Sigmoid colon (tissue), 7 donors: ENCODE results near the gene CPLX3. TPM values are rescaled to one million over a fixed set of nuclear protein-coding genes. Genes with fewer than 3 reads are reported as not detected.
A peak's percentile ranks its signal among the peaks of the same experiment; 100 is the strongest.

Source experiments
- DNase-seq: peaks from one replicate; pipeline ENCODE4 v3.0.0-alpha.2; 2019
- H3K27ac ChIP-seq, 4 donors: fragments of 200-600 bp; sonication (generic); one replicate each; pipeline ENCODE4 v1.5.1; 2016 to 2019; ENCODE audit warnings: mild to moderate bottlenecking in 1 of 4
- H3K27me3 ChIP-seq, 3 donors: fragments of 200-600 bp; sonication (generic); one replicate each; pipeline ENCODE4 v1.5.1; 2019; ENCODE audit warnings: mild to moderate bottlenecking in 1 of 3
- H3K36me3 ChIP-seq, 4 donors: fragments of 200-600 bp; sonication (generic); one replicate each; pipeline ENCODE4 v1.5.1; 2016 to 2019
- H3K4me1 ChIP-seq, 4 donors: fragments of 200-600 bp; sonication (generic); one replicate each; pipeline ENCODE4 v1.5.1; 2017 to 2019
- H3K4me3 ChIP-seq, 4 donors: fragments of 200-600 bp; sonication (generic); one replicate each; pipeline ENCODE4 v1.5.1; 2017 to 2019; ENCODE audit warnings: mild to moderate bottlenecking in 2 of 4, moderate library complexity in 1 of 4
- H3K9me3 ChIP-seq, 4 donors: fragments of 200-600 bp in 3 of 4; sonication (generic) in 3 of 4; one replicate each; pipeline versions ENCODE4 v1.5.1 to v1.6.1; 2013 to 2019
- EP300 ChIP-seq, 4 donors: sonication (generic); formaldehyde crosslinking; IDR thresholded peaks; one replicate each; pipeline ENCODE4 v1.6.1; 2017; ENCODE audit warnings: antibody characterized with exemption in 4 of 4
- POLR2A ChIP-seq, 2 donors: fragments of 450-650 bp; IDR thresholded peaks; one replicate each; pipeline ENCODE4 v1.6.1; 2016; ENCODE audit warnings: antibody characterized with exemption in 2 of 2, mild to moderate bottlenecking in 2 of 2, moderate library complexity in 2 of 2
- POLR2AphosphoS5 ChIP-seq, 4 donors: sonication (generic); formaldehyde crosslinking; IDR thresholded peaks; one replicate each; pipeline ENCODE4 v1.6.1; 2017; ENCODE audit warnings: antibody characterized with exemption in 4 of 4
- WGBS, 2 donors: extraction: QIAGEN DNeasy Blood & Tissue Kit; methylation state at CpG; one replicate each; pipeline ENCODE4 v1.1.7; 2013; 5-methylcytosine and 5-hydroxymethylcytosine counted together
- intact Hi-C: fragments of 100-400 bp; cut with DNase I; formaldehyde crosslinking; loops from one replicate; pipeline ENCODE4 v1.15.1; 2023
- polyA plus RNA-seq, 3 donors: library from polyadenylated mRNA; stranded (reverse); fragments of 200-250 nt; gene quantifications; one replicate each; pipeline ENCODE4 v1.2.3, GENCODE V29; 2013
- total RNA-seq, 4 donors: library from RNA; depleted of rRNA; stranded (reverse); fragments of >200 nt; gene quantifications; one replicate each; pipeline ENCODE4 v1.1.0, GENCODE V29; 2016
- TF ChIP-seq, protein P1 (sequence below), 4 experiments: fragments of 450-650 bp in 3 of 4; fragments of 200-600 bp in 1 of 4; IDR thresholded peaks; one replicate each; pipeline ENCODE4 v1.5.1; 2016 to 2019; ENCODE audit warnings: antibody characterized with exemption in 4 of 4, mild to moderate bottlenecking in 3 of 4, moderate library complexity in 2 of 4
- donor health status: healthy with polysubstance abuse.
- donor health status: Bipolar disorder and iron deficiency.
- donor health status: healthy.

CPLX3 gene
- total and polyA plus RNA-seq, 7 donors, result 0.28 to 0.41 TPM; not detected in 5

DNA sequence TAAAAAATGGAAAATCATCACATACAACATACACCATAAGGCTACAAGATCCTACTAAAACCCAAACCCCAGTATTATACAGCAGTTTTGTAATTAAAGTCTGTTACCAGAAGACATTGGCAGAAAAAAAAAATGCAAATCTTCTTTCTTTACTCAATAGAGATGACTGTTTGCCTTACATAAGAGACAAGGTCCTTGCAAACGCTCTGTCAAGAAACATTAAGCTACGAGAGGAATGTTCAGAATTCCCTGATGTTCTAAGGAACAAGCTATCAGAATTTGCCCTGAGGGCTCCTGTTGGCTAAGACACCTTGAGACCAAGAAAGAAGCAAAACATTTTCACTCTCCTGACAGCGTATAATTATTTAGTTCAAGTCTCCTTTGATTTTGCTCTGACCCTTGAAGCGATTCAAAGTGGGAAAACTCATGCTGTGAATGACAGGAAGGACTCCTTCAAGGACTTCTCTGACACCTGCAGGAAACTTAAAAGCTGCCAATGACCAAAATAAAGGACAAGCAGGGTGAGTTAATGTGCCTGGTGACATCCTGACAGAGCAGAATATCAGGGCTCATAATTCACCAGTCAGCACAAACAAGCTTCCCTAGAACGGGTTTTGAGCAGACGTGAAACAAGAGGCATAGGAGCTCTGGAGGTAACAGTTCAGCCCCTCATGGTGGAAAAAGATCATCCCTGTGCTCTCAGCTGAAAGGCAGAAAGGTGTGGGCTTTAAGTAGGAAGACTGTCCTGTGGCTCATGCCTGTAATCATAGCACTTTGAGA, 44.2 kb downstream of the CPLX3 start:
- Histone ChIP-seq H3K27ac (peak overlapping the region; percentile 37 to 88 (median 70)), H3K4me3 (peak overlapping the region in 2 of 4 donors; percentile 4 to 9), H3K27me3 (no peaks in the 10 kb centered on the region), H3K9me3 (no peaks in the 10 kb centered on the region), H3K36me3 (peaks cover 0 to 4% (median 0%) of the 10 kb centered on the region in 4 donors), H3K4me1 (peaks cover 0 to 65% (median 48%) of the 10 kb centered on the region in 4 donors)
- intact Hi-C loops, result loop anchor here (5.0 kb wide), 1 partner anchor 37 kb away; the partner anchor contains the start of gene FAM219B
- 9 to 21% methylated on average over 6 of the region's 6 CpGs for WGBS, 2 donors
- no peak for TF ChIP-seq POLR2A (IDR thresholded peaks at IDR 0.05)
- TF ChIP-seq, protein P1, sequence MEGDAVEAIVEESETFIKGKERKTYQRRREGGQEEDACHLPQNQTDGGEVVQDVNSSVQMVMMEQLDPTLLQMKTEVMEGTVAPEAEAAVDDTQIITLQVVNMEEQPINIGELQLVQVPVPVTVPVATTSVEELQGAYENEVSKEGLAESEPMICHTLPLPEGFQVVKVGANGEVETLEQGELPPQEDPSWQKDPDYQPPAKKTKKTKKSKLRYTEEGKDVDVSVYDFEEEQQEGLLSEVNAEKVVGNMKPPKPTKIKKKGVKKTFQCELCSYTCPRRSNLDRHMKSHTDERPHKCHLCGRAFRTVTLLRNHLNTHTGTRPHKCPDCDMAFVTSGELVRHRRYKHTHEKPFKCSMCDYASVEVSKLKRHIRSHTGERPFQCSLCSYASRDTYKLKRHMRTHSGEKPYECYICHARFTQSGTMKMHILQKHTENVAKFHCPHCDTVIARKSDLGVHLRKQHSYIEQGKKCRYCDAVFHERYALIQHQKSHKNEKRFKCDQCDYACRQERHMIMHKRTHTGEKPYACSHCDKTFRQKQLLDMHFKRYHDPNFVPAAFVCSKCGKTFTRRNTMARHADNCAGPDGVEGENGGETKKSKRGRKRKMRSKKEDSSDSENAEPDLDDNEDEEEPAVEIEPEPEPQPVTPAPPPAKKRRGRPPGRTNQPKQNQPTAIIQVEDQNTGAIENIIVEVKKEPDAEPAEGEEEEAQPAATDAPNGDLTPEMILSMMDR (IDR thresholded peaks at IDR 0.05), result no peak
- no peak for TF ChIP-seq EP300 (IDR thresholded peaks at IDR 0.05)
- no peak for TF ChIP-seq POLR2AphosphoS5 (IDR thresholded peaks at IDR 0.05)
- no peak for DNase-seq

DNA sequence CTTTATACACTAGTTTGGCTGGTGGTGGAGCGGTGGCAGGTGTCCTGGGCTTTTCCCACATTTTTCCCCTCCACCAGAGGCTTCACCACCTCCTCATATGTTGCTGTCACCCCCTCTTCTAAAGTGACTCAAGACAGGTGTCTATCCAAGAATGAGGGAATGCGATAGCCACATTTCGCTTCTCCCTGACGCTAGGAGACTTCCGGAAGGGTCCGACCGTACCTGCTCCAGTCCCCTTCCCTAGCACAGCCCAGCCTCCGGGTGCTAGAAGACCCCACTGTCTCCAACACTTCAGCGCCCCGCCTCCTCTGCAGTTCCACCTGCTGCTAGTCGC, 46.2 kb downstream of the CPLX3 start:
- no peaks in the 10 kb centered on the region for H3K9me3 ChIP-seq
- TF ChIP-seq, protein P1 (IDR thresholded peaks at IDR 0.05), result no peak
- no peak for TF ChIP-seq POLR2AphosphoS5 (IDR thresholded peaks at IDR 0.05)
- TF ChIP-seq POLR2A (IDR thresholded peaks at IDR 0.05), result no peak
- no peak for TF ChIP-seq EP300 (IDR thresholded peaks at IDR 0.05)
- H3K36me3 ChIP-seq, result peaks cover 0 to 4% (median 0%) of the 10 kb centered on the region in 4 donors
- H3K27me3 ChIP-seq, result no peaks in the 10 kb centered on the region
- H3K4me1 ChIP-seq, result peaks cover 0 to 52% (median 44%) of the 10 kb centered on the region in 4 donors
- 0% methylated on average over 11 of the region's 11 CpGs for WGBS, 2 donors
- H3K4me3 ChIP-seq, result peak overlapping the region; percentile 57 to 74 (median 64)
- H3K27ac ChIP-seq, result peak overlapping the region; percentile 85 to 94 (median 88)
- intact Hi-C loops, result loop anchor here (5.0 kb wide), 1 partner anchor 35 kb away; the partner anchor contains the start of gene FAM219B
- DNase-seq, result no peak

DNA sequence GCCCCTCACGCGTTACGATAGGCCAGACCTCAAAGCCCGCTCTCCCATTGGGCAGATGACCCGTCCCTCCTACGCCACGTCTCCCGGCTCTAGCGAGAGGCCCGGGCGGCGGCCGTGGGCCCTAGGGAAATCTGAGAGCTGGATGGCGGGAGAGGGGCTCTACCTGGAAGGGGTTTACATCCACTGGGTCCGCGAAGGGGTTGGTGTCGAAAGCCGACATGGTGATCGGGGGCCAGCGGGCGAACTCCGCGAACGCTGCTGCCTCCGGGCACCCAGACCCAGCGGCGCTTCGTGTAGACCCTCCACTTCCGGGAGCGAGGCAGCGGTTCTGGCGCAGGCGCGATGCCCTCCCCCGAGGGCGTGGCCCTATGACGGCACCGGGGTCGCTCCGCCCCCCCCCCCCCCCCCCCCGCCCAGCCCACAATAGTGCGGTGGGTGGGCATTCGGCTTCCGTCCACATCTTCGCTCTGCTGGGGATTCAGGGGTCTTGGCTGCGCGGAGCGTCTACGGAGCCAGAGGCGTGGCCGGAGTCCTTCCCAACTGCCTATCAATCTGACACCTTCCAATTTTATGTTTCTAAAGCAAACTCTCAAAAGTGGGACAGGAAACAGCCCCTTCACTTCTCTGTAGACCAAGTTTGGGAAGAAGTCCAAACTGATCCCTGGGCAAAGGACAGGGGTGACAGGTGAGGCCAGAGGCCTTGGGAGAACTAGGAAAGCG, 46.8 kb downstream of the CPLX3 start, which contains the start of gene SCAMP2:
TSS of gene SCAMP2 (minus strand) at position 330 of the 720 bp plus-strand sequence. CDS start at position 220, 110 bp downstream.
- WGBS, 2 donors, result 0 to 1% methylated on average over 49 to 52 of the region's 52 CpGs
- Histone ChIP-seq H3K36me3 (peaks cover 0 to 4% (median 0%) of the 10 kb centered on the region in 4 donors), H3K4me3 (peak within 1 kb of the TSS; percentile 57 to 74 (median 64)), H3K4me1 (peaks cover 0 to 52% (median 44%) of the 10 kb centered on the region in 4 donors), H3K27me3 (no peaks in the 10 kb centered on the region), H3K9me3 (no peaks in the 10 kb centered on the region), H3K27ac (peak within 1 kb of the TSS; percentile 85 to 94 (median 88))
- DNase-seq, result peak; percentile 98
- intact Hi-C loops, result loop anchor here (5.0 kb wide), 1 partner anchor 34 kb away; the partner anchor contains the start of gene FAM219B
- TF ChIP-seq POLR2A (IDR thresholded peaks at IDR 0.05) (peak; percentile 48 to 82), POLR2AphosphoS5 (IDR thresholded peaks at IDR 0.05) (peak; percentile 72 to 93 (median 88)), EP300 (IDR thresholded peaks at IDR 0.05) (no peak)
- TF ChIP-seq, protein P1 (IDR thresholded peaks at IDR 0.05), result no peak

DNA sequence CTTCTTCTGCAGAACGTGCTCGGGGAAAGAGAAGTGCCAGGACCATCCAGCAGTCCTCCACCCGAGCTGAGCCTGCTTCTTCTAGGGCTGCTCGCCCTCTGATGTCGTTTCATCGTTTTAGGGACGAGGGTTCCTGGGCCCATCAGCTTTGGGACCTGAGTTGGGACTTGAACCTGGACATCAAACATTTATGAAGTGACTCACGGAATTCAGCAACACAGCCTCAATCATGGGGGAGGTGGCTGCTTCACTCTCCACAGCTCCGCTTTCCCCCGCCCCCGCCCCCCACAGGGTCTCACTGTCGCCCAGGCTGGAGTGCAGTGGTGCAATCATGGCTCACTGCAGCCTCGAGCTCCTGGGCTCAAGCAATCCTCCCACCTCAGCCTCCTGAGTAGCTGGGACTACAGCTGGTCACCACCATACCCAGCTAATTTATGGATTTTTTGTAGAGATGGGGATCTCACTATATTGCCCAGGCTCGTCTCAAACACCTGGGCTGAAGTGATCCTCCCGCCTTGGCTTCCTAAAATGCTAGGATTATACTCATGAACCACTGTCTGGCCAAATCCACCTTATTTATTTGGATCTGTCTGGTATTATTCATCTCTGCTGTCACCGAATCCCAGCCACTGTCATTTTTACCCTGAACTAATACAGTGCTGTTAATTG, 47.5 kb downstream of the CPLX3 start:
- DNase-seq, result no peak
- Histone ChIP-seq H3K4me1 (peaks cover 0 to 46% (median 39%) of the 10 kb centered on the region in 4 donors), H3K36me3 (peaks cover 0 to 4% (median 0%) of the 10 kb centered on the region in 4 donors), H3K27me3 (no peaks in the 10 kb centered on the region), H3K4me3 (peak overlapping the region; percentile 57 to 74 (median 64)), H3K9me3 (no peaks in the 10 kb centered on the region), H3K27ac (peak overlapping the region; percentile 85 to 94 (median 88))
- TF ChIP-seq POLR2A (IDR thresholded peaks at IDR 0.05), result no peak
- TF ChIP-seq EP300 (IDR thresholded peaks at IDR 0.05), result no peak
- TF ChIP-seq POLR2AphosphoS5 (IDR thresholded peaks at IDR 0.05), result no peak
- 21 to 41% methylated on average over 16 of the region's 16 CpGs for WGBS, 2 donors
- intact Hi-C loops, result loop anchor here (5.0 kb wide), 1 partner anchor 33 kb away; the partner anchor contains the start of gene FAM219B
